HG03064 (cell line): ENCODE results near the gene GZMB.
"Not testable (repeated sequence)": the region's sequence is repeated elsewhere in the genome, so short reads cannot be mapped to it uniquely, and the experiment has no call there.

Source experiments
- ATAC-seq: cut with Tn5 transposase; IDR thresholded peaks from one replicate; pipeline ENCODE4 v1.9.1; 2021; ENCODE audit warnings: low read depth; ENCODE audit not compliant: unreplicated experiment

GZMB gene

DNA sequence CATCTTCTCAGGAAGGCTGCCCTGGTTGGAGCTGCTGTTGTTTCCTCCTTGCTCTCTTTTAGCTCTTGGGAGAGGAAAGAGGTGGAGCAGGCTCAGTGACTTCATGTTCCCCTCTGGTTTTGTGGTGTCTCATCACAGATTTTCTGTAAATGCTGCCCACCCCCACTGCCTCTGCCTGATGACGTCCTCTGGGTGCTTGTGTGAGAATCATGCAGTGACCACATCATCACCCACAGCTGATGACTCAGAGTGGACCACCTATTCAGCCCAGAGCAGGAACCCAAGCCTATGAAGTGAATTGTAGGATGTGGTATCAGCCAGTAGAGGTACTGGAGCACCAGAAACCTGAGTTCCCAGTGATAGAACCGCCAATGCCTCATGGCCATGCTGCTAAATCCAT lies at the start of gene GZMB:
Gene GZMB (minus strand): TSS at position 33 of the 400 bp plus-strand sequence. CDS start 30 bp downstream, at position 3.
- ATAC-seq: no peak

GRCh38 chr14:24681056-24681455 lies 47.1 kb upstream of the GZMB start:
- no peak for ATAC-seq

- no peak for ATAC-seq
These were observed 46.5 kb upstream of the GZMB start for GRCh38 chr14:24680516-24680915.

DNA sequence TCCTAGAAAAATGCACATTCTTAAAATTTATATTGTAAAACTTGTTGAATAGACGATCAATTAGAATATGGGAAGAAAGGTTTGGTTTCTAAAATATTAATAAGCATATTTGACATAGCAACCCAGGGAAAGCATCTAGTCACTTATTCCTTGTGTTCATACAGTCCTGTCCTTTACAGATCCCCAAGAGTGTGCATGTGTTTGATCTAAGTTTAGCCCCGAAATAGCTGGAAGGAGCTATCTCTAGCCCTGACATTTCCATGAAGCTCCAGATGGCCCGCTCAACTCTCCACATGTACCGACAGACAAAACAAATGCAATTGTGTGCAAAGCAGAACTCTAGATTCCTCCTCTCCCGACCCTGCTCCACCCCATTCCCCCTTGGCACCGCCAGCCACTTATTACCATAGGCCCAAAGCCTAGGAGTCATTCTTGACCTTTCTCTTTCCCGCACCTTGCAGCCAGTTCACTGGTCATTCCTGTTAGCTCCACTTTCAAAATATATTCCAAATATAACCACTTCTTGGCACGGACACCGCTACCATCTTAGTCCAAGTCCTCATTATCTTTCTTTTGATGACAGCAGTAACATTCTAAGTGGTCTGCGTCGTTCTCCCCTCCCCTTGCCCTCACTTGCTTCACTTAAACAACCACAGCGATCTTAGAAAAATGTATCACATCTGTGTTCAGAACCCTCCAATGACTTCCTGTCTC lies 45.4 kb upstream of the GZMB start:
- no peak for ATAC-seq

DNA sequence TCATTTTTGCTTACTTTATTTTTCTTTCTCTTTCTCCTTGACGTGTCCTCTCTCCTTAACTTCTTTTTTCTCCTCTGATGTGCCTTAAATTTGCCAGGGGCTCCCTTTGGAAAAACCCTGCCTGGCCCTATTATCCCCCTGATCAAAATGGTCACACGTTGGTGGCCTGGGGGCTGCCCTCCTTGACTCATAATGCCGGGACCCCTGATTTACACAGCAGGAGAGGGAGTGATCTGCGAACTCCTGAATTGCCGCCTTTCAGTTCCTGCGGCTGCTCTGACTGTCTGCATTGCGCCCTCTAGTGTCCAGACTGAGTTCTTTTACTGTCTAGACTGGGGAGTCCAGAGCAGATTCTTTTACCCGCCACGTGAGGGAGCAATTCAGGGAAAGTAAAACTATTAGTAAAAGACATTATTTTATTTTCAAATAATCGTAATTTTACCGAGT lies 44.8 kb upstream of the GZMB start:
- ATAC-seq: peak; percentile 74

- ATAC-seq: no peak
These were observed 44.0 kb upstream of the GZMB start for GRCh38 chr14:24677956-24678355.

GRCh38 chr14:24674204-24674970 lies 40.4 kb upstream of the GZMB start:
- peak; percentile 51 for ATAC-seq

GRCh38 chr14:24673534-24674203 lies 39.7 kb upstream of the GZMB start:
- ATAC-seq: peak; percentile 70

GRCh38 chr14:24673059-24673458 lies 39.1 kb upstream of the GZMB start:
- peak; percentile 38 for ATAC-seq

GRCh38 chr14:24670594-24670993 lies 36.6 kb upstream of the GZMB start:
- no peak for ATAC-seq

DNA sequence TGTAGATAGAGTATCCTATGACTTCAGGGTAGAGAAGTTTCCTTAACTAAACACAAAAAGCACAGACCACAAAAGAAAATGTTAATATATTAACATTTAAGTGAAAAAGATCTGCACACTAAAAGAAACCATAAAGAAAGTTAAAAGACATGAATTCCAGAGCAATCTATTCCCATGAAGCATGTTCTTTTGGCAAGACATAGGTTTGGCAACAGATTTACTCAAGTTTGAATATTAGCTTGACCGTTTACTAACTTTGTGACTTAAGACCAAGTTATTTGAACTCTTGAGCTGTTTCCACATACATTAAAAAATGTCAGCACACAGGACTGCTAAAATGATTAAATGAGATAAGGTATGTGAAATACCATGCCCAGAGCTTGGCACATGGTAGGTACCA lies 35.7 kb upstream of the GZMB start:
- no peak for ATAC-seq

GRCh38 chr14:24665440-24665991 lies 31.5 kb upstream of the GZMB start:
- peak; percentile 96 for ATAC-seq

GRCh38 chr14:24664366-24664765 lies 30.4 kb upstream of the GZMB start:
- ATAC-seq: no peak

DNA sequence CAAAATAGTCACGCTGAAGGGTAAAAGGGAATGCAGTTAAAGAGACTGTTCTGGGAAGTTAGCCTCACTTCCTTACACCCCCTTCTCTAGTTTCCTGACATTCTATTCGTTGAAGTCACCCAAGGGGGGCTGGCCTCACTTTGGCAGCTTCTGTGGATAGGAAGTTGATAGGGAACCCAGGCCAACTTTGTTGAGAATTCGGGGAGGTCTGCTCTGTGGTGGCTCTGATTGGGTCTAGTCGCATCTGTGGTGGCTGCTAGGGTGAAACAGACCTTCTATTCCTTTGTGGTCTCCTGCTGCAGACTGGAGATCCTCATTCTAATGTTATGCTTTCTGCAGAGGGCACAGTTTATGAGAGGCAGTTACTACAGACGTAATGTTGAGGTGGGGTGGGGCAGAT lies 28.8 kb upstream of the GZMB start:
- no peak for ATAC-seq

GRCh38 chr14:24659916-24660570 lies 26.1 kb upstream of the GZMB start:
- ATAC-seq: no peak

- ATAC-seq: not testable (repeated sequence)
These were observed 14.4 kb upstream of the GZMB start for GRCh38 chr14:24648361-24648760.

DNA sequence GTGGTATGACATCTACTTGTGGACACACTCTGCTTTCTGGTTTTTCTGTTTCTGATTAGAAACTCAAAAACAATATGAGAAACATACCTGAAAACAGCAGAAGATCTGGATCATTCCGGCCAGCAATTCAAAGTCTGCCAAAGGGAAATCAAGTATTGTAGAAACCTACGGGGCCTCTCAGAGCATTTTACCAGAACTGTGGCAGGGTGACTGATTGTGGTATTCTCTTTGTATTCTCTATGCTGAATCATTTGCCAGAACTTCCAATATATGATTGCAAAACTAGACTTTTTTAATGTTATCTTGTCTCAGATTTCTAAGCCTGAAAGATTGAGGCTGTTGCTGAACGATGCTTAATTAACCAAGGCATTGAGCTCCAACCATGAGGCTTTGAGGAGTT lies 5.9 kb upstream of the GZMB start:
- no peak for ATAC-seq

DNA sequence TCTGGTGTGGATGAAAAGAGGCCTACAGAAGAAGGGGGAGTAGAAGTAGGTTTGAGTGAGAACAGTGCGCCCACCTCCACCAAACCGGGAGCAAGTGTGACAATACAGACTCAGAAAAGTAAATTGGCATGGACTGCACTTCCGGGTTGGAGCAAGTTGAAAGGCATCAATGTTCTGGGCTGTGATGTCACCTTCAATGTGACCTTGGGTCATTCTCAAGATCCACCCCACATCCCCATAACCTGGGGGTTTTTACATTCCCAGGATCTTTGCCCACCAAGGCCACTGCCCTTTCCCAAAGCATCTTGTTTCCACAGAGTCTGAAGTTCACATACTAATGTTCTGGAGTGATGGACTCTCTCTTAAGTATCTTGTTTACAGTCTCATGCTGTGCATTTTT lies 5.3 kb upstream of the GZMB start:
- no peak for ATAC-seq

DNA sequence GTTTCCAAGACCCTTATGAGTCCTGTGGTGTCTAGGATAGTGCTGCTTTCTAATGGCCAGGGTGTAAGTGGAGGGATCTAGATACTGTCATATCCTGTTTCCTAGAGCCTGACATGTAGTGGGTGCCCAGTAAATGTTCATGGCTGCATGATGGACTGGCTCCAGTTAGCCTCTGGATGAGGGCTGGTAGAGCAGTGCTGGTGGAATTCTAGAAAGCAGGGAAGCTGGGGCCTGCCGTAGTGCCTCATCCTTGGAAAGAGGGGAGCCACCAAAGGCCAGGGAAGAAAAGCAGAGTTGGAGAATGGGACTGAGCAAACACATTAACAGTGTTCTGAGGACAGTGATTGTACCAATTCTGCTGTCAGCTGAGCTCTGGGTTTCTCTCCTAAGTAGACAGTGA lies 637 bp downstream of the GZMB start:
- ATAC-seq: no peak

GRCh38 chr14:24632761-24633160 lies 1.2 kb downstream of the GZMB start:
- ATAC-seq: no peak

DNA sequence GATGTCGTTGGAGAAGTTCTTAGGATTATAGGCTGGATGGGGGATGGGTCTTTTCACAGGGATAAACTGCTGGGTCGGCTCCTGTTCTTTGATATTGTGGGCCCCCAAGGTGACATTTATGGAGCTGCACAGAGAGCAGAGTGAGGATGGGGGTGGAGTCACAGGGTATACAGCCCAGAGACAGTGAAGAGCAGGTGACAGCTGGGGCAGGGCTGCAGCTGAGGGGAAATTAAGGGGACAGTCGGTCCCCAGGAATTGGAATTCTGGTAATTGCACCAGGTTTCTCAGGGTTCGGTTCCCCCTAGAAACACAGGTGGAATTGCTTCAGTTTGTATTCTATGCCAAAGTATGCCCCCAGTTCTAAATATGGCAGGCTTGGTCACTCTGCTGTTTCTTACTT lies 1.7 kb downstream of the GZMB start:
- ATAC-seq: no peak
